Glomerular endothelial cell (primary cell): ENCODE measurements around the gene SLC17A5. TPM values are rescaled to one million over a fixed set of nuclear protein-coding genes. Genes with fewer than 3 reads are reported as not detected.
A peak's percentile ranks its signal among the peaks of the same experiment; 100 is the strongest.
"Not testable (repeated sequence)": the region's sequence is repeated elsewhere in the genome, so short reads cannot be mapped to it uniquely, and the experiment has no call there.

Experiments used
- DNase-seq: peaks from one replicate; pipeline ENCODE4 v3.0.0-alpha.2; 2011; ENCODE audit warnings: low read depth, low spot score; ENCODE audit errors: extremely low read depth
- total RNA-seq: library from RNA; depleted of rRNA; stranded (reverse); fragments of >200 nt; gene quantifications from 2 replicates; pipeline ENCODE4 v1.2.3, GENCODE V29; 2015

SLC17A5 gene
- total RNA-seq, result 22.8 and 28.3 TPM in 2 replicates

GRCh38 chr6:73653571-73654424, at the start of gene SLC17A5:
SLC17A5 (minus strand) TSS chr6:73653992; CDS start chr6:73653886, 106 bp downstream.
- DNase-seq, result no peak

GRCh38 chr6:73703466-73703865, 49.7 kb upstream of the SLC17A5 start:
- DNase-seq, result no peak

GRCh38 chr6:73702444-73702843, 48.7 kb upstream of the SLC17A5 start:
- DNase-seq, result no peak

- peak; percentile 62 for DNase-seq
Observed at GRCh38 chr6:73699676-73700459, 46.1 kb upstream of the SLC17A5 start.

- DNase-seq, result no peak
Observed at GRCh38 chr6:73696966-73697655, 43.3 kb upstream of the SLC17A5 start.

- peak; percentile 73 for DNase-seq
Observed at GRCh38 chr6:73695619-73696421, 42.0 kb upstream of the SLC17A5 start, which contains the start of gene CD109. CD109 (plus strand) TSS chr6:73696203; CDS start chr6:73696216, 13 bp downstream.

GRCh38 chr6:73694711-73695411, 41.1 kb upstream of the SLC17A5 start:
- no peak for DNase-seq

GRCh38 chr6:73691512-73691911, 37.7 kb upstream of the SLC17A5 start:
- no peak for DNase-seq

GRCh38 chr6:73690056-73690455, 36.3 kb upstream of the SLC17A5 start:
- DNase-seq, result no peak

GRCh38 chr6:73688351-73688750, 34.6 kb upstream of the SLC17A5 start:
- DNase-seq, result no peak

- DNase-seq, result not testable (repeated sequence)
Observed at GRCh38 chr6:73683574-73683973, 29.8 kb upstream of the SLC17A5 start.

GRCh38 chr6:73680289-73680918, 26.6 kb upstream of the SLC17A5 start:
- DNase-seq, result no peak

- DNase-seq, result not testable (repeated sequence)
Observed at GRCh38 chr6:73679846-73680245, 26.1 kb upstream of the SLC17A5 start.

- DNase-seq, result no peak
Observed at GRCh38 chr6:73679009-73679408, 25.2 kb upstream of the SLC17A5 start.

GRCh38 chr6:73675466-73676098, 21.8 kb upstream of the SLC17A5 start:
- no peak for DNase-seq

- DNase-seq, result no peak
Observed at GRCh38 chr6:73671911-73672685, 18.3 kb upstream of the SLC17A5 start.

GRCh38 chr6:73669005-73669404, 15.2 kb upstream of the SLC17A5 start:
- DNase-seq, result no peak

- no peak for DNase-seq
Observed at GRCh38 chr6:73667798-73668197, 14.0 kb upstream of the SLC17A5 start.
